NCI-H187 (cell line): ENCODE data around the gene COPS4.

Experiments
- DNase-seq, 2 experiments: peaks; one replicate each; lab custom pipeline; 2025; lab: John Stamatoyannopoulos, UW

The COPS4 gene

GRCh38 chr4:83121246-83121645, 86.3 kb downstream of the COPS4 start:
- no peak for DNase-seq

DNA sequence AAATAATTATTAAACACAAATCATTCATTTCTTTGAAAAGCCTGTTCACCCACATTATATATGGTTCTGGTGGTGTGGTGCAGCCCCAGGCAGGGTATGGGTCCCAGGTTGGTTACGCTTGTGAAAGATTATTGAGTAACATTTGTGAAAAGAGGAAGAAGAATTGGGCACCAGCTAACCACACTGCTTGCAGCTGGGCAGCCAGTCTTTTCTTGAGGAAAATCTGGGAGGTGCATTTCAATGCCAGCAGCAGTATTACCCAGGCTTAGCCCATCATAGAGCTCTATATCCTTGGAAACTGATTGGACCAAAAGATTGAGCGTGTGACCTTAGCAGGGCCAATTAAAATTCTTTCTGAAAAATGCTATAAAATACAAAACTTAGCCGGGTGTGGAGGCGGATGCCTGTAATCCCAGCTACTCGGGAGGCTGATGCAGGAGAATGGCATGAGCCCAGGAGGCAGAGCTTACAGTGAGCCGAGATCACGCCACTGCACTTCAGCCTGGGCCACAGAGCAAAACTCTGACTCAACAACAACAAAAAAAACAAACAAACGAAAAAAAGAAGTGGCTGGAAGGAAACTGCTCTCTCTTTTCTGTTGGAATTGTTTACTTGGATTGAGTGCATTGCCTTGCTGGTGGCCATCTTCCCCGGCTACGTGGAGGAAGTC, 89.3 kb downstream of the COPS4 start:
- DNase-seq = no peak
